HG03095 (cell line): Measurements from ENCODE around the gene GPR183.

Experiments
- ATAC-seq: cut with Tn5 transposase; IDR thresholded peaks from one replicate; pipeline ENCODE4 v1.9.1; 2021; ENCODE audit warnings: moderate library complexity; ENCODE audit not compliant: unreplicated experiment

GPR183 gene

DNA sequence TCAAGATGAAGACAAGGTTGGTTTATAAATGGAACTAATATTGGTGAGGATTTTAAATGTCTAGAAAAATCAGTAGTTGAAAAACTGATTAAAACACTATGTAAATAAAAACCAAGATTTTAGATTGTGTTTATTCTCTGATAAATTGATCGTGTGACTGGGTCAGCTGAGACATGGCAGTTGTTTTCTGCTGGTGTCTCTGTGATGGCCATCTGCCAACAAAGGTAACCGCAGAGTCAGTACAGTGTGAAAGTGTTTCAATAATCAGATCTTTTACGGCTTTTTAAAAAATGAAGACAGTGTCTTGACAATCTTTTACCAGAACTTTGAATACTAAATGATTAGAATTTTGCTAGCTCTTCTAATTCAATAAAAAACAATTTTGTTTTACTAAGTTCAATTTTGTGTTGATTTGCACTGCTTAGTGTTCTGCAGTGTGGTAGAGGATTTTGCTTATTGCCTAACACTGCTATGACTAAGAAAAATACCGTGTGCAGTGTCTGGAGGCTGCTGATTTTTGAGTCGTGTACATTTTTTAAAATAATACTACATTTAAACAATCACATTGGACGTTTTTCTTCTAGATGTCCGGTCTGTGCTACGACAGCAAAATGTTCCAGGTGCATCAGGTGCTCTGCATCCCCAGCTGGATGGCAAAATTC is 32.7 kb upstream of the GPR183 start:
- no peak for ATAC-seq

DNA sequence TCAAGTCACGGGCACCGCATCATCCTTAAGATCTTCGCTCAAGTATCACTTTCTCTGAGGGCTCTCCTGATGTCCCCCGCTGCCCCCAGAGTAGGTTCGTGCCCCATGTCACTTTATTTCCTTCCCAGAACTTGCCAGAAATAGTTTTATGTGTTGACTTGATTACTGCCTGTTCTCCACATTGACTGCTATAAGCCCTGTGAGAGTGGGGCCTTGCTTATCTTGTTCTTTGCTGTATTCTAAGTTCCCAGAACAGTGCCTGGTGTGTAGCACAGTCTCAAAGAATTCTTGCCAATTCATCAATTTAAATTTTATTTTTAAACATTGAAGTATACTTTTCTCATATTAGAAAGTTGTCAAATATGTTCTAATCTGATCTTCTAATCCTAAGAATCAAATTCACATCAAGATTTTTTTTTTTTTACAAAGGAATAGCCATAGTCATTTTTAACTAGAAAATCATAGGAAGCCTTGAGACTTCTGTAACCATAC is 32.1 kb upstream of the GPR183 start:
- ATAC-seq, result no peak

DNA sequence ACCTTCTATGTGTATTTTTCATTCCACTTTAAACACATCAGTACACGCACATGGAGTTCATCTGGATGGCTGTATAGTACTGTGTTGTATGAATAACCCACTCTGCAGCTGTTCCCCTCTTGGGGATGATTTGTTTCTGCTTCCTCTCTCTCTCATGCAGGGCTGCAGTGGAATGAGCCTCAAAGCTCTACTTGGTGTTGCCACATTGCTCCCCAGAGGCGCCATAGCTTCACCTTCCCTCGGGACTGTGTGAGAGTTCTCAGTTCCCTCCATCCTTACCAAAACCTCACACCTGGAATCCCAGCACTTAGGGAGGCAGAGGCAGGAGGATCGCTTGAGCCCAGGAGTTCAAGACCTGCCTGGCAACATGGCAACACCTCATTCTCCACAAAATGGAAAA is 28.4 kb upstream of the GPR183 start:
- ATAC-seq, result peak; percentile 76

DNA sequence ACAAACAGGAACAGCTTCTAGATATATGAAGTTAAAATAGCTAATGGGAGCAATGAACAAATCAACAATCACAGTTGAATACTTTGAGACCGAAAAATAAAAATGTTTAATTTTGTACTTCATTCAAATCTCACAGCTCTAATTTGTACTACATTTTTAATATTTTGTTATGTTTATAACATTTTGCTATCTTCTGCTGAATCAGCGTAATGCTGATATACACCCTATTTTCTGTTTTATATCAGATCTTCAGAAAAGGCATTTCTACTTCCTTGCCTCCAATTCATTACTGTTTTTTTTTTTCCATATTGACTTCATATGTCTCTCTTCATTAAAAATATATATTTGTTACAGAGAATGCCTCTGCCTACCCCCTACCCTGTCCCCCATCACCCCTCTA is 27.9 kb upstream of the GPR183 start:
- ATAC-seq, result no peak

DNA sequence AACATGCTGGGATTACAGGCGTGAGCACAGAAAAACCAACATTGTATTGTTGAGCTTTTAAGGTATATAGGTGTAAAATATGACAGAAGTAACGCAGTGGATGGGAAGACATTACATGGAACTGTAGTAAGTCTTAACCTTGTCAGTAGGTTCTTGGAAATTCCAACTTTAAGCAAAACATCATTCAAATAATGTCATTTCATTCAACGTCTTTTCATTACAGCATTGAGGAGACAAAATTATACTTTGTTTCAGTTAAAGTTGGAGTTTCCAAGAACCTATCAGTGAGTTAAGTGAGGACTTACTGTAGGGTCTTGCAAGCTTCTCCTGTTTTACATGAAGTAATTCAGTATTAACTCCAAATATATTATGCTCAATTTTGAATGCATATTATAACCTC is 27.0 kb upstream of the GPR183 start:
- ATAC-seq, result no peak

DNA sequence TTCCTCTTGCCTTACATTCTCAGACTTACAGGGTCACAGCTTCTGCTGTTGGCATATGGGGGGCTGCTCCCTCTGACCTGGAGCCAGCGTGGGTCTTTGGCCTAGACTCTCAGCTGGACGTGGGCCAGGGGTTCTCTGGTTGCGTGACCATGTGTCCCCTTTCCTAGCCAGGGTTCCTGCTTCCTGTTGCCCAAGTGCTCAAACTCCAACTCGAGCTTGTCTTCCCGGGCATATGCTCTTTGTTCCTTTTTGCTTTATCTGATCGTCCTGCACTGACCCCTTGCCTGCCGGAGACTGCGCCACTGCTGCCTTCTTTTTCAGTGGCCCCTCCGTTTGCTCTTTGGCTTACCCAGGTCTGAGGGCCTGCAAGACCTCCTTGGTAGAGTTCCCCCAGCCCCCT is 25.3 kb upstream of the GPR183 start:
- ATAC-seq, result no peak

DNA sequence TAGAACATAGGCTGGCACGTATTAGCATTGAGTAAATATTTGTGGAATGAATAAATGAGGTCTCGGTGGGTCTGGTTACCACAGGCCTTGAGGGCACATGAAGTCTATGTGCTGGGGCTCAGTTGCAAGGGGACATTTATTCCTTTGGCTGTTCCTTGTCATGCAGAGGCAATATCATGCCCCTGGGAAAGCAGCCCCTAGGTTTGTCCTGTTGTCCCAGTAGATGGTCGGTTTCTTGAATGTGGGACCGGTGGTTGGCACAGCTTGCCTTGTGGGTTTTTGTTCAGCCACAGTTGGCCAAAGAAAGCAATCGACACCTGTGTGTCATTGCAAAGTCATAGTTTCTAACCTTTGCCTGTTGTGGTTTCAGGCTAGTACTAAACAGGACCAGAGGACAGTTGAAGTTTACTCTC is 24.7 kb upstream of the GPR183 start:
- no peak for ATAC-seq

DNA sequence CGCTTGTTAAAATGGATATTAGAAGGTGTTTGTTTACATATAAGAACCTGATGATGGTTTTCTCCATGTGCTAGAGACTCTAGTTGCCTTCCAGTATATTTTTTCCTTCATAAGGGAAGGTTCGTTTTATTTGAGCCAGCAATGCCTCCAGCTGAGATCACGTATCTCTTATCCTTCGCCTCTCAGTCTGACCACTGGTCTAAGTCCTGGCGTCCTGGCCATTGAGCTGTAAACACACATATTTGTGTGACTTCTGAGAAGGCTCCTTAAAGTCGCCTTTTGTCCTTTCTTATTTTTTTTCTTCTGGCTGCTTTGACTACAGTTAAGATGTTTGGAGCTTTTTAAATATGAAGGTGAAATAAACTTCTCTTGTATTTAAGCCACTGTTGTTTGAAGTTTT is 23.7 kb upstream of the GPR183 start:
- ATAC-seq, result no peak

DNA sequence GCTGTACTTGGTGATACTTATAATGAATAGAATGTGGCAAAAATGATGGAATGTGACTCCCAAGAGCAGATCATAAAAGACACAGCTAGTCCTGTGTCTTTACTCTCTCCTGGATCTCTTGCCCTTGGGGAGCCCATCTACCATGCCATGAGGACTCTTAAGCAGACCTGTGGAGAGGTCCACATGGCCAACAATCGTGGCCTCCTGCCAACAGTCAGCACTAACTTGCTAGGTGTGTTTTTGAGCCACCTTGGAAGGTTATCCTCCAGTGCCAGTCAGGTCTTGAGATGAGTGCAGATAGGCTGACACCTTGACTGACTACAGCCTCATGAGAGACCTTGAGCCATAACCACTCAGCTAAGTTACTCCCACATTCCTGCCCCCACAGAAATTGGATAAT is 22.3 kb upstream of the GPR183 start:
- ATAC-seq, result no peak

DNA sequence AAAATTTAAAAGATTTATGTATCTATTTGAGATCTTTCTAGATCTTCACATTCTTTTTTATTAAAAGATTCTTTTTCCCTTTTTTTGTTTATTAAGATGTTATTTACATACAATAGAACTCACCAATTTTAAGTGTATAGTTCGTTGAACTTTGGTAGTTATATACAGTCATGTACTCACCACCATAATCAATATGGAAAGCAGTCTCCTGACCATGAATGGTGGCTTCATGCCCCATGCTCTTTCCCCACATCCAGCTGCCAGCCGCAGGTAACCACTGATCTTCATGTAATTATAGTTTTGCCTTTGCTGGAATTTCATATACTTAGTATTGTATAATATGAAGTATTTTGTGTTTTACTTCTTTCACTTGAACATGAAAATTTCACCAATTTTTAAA is 20.6 kb upstream of the GPR183 start:
- ATAC-seq, result no peak

DNA sequence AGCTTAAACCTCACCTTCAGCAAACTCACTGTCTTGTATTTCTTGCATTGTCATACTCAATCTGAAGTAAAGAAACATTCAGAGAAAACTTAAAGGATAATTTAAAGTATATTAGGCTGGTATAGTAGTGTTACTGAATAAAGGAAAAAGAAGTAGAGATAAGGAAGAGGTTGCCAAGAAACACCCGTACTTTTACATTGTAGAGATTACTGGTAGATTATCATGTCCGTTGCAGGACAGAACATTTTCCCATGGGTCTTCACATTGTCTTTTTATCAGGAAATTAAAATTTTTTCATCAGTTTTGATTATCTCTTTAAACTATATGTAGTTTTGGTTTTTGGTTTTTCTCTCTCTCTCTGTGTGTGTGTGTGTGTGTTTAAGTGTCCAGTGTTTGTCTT is 19.9 kb upstream of the GPR183 start:
- no peak for ATAC-seq

DNA sequence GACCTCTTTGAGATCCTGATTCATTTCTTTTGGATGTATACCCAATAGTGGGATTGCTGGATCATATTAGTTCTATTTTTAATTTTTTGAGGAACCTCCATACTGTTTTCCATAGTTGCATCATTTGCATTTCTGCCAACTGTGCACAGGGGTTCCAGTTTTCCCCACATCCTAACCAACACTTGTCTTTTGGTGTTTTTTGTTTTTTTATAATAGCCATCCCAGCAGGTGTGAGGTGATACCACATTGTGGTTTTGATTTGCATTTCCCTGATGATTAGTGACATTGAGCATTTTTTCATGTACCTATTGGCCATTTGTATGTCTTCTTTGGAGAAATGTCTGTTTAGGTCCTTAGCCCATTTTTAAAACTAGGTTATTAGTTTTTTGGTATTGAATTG is 18.8 kb upstream of the GPR183 start:
- no peak for ATAC-seq

DNA sequence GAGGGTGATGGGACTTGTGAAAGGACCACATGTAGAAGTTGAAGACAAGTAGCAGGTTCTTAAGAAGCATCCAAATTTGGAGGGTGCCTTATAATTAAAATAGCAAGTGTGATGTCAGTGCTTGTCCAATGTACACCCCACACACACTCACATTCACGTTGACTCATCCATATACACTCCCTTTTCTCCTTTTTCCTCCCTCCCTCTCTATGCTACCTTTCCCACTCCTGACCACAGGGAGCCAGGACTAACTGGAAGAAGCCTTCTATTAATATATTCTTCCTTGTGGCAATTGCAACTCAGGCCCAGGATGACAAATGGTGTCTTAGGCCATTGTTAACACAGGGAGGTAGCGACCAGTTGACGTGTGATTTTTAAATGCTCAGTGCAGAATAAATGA is 16.3 kb upstream of the GPR183 start:
- no peak for ATAC-seq

DNA sequence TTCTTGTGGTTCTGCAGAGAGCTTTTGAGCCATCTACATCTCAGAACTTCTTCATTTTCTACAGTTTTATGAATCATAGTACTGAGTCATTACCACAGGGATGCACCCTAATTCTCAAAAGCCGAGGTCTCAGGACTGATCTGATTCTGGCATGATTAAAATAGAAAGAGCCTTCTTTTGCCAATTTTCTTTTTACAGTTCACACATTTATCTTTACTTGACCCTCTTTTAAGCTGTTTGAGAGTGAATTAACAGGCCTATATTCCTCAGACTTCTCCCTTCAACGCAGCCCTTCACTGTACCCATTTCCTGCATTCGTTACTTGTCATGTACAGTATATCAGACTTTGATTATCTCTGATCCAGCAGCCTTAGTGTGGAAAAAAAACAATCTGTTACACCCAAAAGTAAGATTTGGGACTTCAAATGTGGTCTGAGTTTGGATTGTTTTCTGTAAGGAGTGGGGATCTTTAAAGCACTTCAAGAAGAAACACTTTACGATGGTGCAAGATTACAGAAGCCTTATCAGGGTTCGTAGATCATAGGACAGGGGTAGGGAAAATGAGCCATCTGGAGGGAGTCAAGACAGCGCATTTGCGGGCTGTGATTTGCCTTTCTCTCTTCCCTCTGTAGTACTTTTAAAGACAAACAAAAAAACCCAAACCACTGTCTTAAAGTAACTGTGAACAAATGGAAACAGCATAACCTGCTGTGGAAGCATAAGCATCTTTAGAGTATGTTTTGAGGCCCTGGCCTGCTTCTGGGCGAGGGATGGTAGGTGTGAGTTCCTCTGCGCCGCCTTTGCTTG is 15.3 kb upstream of the GPR183 start:
- ATAC-seq, result peak; percentile 81

DNA sequence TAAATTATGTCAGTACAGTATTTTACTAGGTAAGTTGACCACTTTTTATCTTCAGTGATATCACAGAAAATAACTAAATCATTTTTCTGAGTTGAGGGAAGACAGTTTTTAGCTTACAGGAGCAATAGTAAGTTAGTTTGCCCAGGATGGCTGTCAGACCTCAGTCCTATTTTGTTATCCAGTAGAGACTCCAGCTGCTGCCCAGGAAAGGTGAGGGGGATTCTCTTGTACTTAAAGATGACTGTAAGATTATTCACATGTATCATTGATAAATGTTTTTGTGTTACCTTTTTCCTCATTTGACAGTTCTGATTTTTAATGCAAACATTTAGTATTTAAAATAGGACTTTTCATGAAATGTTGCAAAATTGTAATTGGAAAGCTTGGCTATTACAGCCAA is 14.5 kb upstream of the GPR183 start:
- no peak for ATAC-seq

DNA sequence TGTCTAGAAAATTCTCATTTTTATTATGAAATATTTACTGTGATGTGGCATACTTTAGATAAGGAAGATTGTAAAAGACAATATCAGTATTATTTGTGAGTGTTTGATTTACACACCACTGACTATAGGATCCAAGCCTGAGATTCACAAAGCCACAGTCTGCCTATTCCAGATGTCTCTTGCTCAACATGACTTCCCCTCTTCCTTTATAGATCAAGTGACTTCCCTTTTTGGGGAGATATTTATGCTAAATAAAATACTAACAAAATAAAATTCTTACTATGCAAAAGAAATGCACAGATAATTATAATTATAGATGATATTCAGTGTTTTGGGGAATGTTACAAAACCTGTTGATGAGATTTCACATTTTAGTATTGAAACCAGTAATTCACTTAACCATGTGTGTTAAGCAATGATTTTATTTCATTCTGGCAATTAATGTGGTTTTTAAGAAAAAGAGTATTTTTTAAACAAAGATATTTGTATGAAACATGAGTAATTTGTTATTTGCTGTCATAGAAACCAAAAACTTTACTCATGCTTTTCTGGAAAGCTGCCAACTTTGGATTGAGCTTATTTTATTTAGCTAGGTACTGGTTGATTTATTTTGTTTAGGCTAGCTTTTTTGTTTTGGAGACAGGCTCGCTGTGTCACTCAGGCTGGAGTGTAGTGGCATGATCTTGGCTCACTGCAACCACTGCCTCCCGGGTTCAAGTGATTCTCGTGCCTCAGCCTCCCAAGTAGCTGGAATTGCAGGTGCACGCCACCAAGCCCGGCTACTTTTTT is 13.7 kb upstream of the GPR183 start:
- ATAC-seq, result no peak

DNA sequence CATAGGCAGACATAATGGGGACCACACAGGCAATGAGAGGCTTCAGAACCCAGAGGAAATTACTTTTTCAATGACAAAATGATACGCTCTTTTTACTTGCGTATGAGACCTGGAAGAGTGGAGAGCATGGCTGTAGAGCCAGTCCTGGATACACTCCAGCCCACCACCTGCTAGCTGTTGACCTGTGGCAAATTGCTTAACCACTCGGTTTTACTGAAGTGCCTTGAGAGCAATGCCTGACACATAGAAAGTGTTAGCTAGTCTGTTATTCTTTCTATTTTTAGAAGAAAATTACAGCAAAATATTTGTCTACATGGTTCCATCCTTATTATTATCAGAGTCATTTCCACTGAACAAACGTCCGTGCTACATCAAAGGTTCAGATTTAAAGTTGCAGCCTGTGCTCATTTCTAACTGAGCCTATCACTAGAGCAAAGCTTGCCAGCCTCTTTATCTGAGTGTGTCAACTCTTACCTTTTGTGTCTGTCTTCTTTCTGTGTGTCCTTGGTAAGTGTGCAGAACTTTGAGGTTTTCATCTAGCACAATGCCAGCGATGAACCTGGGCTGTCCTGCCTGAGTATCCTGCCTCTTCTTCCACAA is 9.6 kb upstream of the GPR183 start:
- ATAC-seq, result no peak

DNA sequence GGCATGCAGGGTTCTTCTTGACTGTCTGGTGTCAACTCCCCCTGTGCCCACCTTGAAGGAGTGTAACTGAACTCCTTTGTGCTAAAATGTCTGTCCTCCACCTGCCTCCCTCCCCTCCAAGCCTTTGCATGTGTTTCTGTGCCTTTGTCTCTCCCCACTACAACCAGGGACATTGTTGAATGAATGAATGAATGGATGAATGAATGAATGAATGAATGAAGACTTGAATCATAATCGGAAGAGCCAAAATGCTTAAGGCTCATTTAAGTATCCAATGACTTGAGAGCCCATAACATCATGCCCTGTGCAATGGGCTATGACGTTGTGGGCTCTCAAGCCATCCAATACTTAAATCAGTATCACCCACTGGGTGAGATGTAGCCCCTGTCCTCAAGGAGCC is 9.0 kb upstream of the GPR183 start:
- ATAC-seq, result no peak

DNA sequence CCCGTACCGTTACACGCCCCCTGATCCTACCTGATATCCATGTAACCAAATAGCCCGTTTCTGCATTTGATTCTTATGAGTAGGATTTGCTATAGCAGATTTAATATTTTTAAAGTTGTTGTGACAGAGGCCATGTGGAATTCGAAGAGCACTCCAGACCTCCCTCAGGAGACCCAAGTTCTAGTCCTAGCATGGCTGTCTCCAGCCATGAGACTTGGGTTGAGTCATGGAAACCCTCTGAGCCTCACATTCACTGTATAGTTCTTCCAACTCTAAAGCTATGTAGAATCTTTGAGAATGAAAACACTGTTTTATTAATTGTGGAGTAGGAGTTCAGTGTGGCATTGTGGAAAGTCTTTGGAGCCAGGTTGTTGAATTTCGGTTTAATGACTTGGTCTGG is 8.0 kb upstream of the GPR183 start:
- ATAC-seq, result no peak

DNA sequence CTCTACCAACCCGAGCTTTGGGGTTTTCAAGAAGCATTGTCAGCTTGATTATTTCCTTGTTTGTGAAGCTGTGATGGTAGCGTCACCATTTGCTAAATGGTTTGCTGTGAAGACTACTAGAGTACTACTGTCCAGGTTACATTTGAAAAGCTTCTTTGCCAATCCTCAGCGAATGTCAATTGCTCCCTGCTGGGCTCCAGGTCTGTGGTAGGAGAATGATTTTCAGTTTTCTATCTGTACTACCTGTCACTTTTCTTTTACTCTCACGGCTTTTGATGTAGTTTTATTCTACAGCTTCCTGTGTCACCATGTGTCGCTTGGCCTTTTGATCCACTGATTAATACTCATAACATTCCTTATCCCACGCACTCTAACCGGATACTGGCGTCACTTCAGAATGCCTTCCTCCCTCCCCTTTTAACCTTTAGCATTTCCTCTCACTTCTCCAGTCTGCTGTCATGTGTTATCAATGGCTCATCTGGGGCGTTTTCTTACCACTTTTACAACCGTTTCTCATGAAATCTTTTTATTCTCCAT is 7.5 kb upstream of the GPR183 start:
- ATAC-seq, result no peak

DNA sequence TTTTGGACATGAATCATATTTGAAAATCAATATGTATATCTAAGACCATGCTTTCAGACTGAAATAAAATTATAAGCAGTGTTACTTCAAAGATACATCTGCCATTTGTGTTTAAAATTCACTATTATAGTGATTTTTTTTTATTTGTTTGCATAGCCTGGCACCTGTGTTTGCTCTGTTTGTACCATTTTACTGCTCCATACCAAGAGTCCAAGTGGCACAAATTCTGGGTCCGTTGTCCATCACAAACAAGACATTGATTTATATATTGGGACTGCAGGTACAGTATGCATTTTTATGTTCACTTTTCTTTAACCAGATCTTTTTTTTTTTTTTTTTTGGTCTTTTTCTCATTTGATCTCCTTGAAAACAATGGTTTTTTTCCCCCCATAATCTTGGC is 6.7 kb upstream of the GPR183 start:
- ATAC-seq, result no peak
